ENCODE data around the gene TFEB. TPM values are rescaled to one million over a fixed set of nuclear protein-coding genes. Genes with fewer than 3 reads are reported as not detected.

The TFEB gene
- total and polyA plus RNA-seq, 7 donors = 16.1 to 65.2 (median 40.9) TPM

- WGBS, 3 donors = 67 to 75% (median 75%) methylated on average over 8 of the region's 8 CpGs
- ATAC-seq = no peak
Measured at GRCh38 chr6:41757931-41758640, 22.7 kb upstream of the TFEB start.

GRCh38 chr6:41757271-41757670 is 21.9 kb upstream of the TFEB start:
- DNase-seq = no peak
- intact Hi-C loops (cut with DNase I) = no loop called here
- peaks cover 3% of the 10 kb centered on the region for H3K4me1 ChIP-seq
- peak in 3 of 4 donors; percentile 69 to 89 (median 78) for ATAC-seq
- H3K4me3 ChIP-seq = no peak overlapping the region
- no peaks in the 10 kb centered on the region for H3K36me3 ChIP-seq (ENCODE audit: insufficient read depth in 1 of 2, low read depth in 1 of 2)
- WGBS, 3 donors = 52 to 60% (median 52%) methylated on average over 6 of the region's 6 CpGs
- no peak overlapping the region for H3K27ac ChIP-seq
- H3K27me3 ChIP-seq (ENCODE audit: insufficient read depth in 3 of 3, low read length in 2 of 3) = no peaks in the 10 kb centered on the region
- H3K9me3 ChIP-seq = no peaks in the 10 kb centered on the region
- no peak for TF ChIP-seq CTCF (IDR thresholded peaks at IDR 0.05)

More at GRCh38 chr6:41757931-41758640, 22.7 kb upstream of the TFEB start:
- Histone ChIP-seq H3K27ac (no peak overlapping the region), H3K4me3 (no peak overlapping the region), H3K9me3 (no peaks in the 10 kb centered on the region), H3K36me3 (ENCODE audit: insufficient read depth in 1 of 2, low read depth in 1 of 2) (no peaks in the 10 kb centered on the region), H3K27me3 (ENCODE audit: insufficient read depth in 3 of 3, low read length in 2 of 3) (no peaks in the 10 kb centered on the region), H3K4me1 (peaks cover 3% of the 10 kb centered on the region)
- DNase-seq = no peak
- TF ChIP-seq CTCF (IDR thresholded peaks at IDR 0.05) = no peak
- intact Hi-C loops (cut with DNase I) = no loop called here

- H3K27ac ChIP-seq = no peak overlapping the region
- TF ChIP-seq CTCF (IDR thresholded peaks at IDR 0.05) = no peak
- H3K36me3 ChIP-seq (ENCODE audit: insufficient read depth in 1 of 2, low read depth in 1 of 2) = no peaks in the 10 kb centered on the region
- no peaks in the 10 kb centered on the region for H3K27me3 ChIP-seq (ENCODE audit: insufficient read depth in 3 of 3, low read length in 2 of 3)
- whole genome bisulfite sequencing, 3 donors = 61 to 66% (median 64%) methylated on average over 13 of the region's 13 CpGs
- DNase-seq (no peak), ATAC-seq (no peak)
- no peak overlapping the region for H3K4me3 ChIP-seq
- intact Hi-C loops (cut with DNase I) = no loop called here
- H3K4me1 ChIP-seq = peaks cover 3% of the 10 kb centered on the region
- no peaks in the 10 kb centered on the region for H3K9me3 ChIP-seq
Measured at GRCh38 chr6:41756354-41756753, 20.9 kb upstream of the TFEB start.

GRCh38 chr6:41755895-41756294 is 20.5 kb upstream of the TFEB start:
- H3K4me1 ChIP-seq = peaks cover 3% of the 10 kb centered on the region
- H3K36me3 ChIP-seq (ENCODE audit: insufficient read depth in 1 of 2, low read depth in 1 of 2) = no peaks in the 10 kb centered on the region
- no peak for TF ChIP-seq CTCF (IDR thresholded peaks at IDR 0.05)
- no peak for DNase-seq
- H3K4me3 ChIP-seq = no peak overlapping the region
- 69 to 72% (median 71%) methylated on average over 4 of the region's 4 CpGs for WGBS, 3 donors
- no peak for ATAC-seq
- H3K9me3 ChIP-seq = no peaks in the 10 kb centered on the region
- no peaks in the 10 kb centered on the region for H3K27me3 ChIP-seq (ENCODE audit: insufficient read depth in 3 of 3, low read length in 2 of 3)
- no peak overlapping the region for H3K27ac ChIP-seq
- intact Hi-C loops (cut with DNase I) = no loop called here

- intact Hi-C loops (cut with DNase I) = no loop called here
- DNase-seq (no peak), ATAC-seq (no peak)
- H3K27me3 ChIP-seq (ENCODE audit: insufficient read depth in 3 of 3, low read length in 2 of 3) = no peaks in the 10 kb centered on the region
- no peaks in the 10 kb centered on the region for H3K36me3 ChIP-seq (ENCODE audit: insufficient read depth in 1 of 2, low read depth in 1 of 2)
- no peak overlapping the region for H3K4me3 ChIP-seq
- H3K4me1 ChIP-seq = no peaks in the 10 kb centered on the region
- TF ChIP-seq CTCF (IDR thresholded peaks at IDR 0.05) = no peak
- WGBS, 3 donors = 95 to 98% (median 96%) methylated on average over 3 of the region's 3 CpGs
- no peaks in the 10 kb centered on the region for H3K9me3 ChIP-seq
- H3K27ac ChIP-seq = no peak overlapping the region
Measured at GRCh38 chr6:41750374-41750773, 15.0 kb upstream of the TFEB start.

Data from psoas muscle (tissue), 8 donors.